Stimulated activated naive CD8-positive, alpha-beta T cell treated with anti-CD3 and anti-CD28 coated beads, Interleukin-15, amount 100 ng/mL, for 72 hours (primary cell): ENCODE data around the gene RHBDF2.
A peak's percentile ranks its signal among the peaks of the same experiment; 100 is the strongest.

ENCODE experiments used
- ATAC-seq: fragments of 150-1000 bp; cut with Tn5 transposase; 2 replicates; pipeline ENCODE4 v1.10.0; 2021; ENCODE audit warnings: mild to moderate bottlenecking, moderate library complexity
- DNase-seq, 2 donors: peaks; one replicate each; pipeline ENCODE4 v3.0.0; 2021 to 2022
- H3K27ac Mint-ChIP-seq, 2 donors: one replicate each; pipeline ENCODE4 v1.8.0; 2022; ENCODE audit warnings: mild to moderate bottlenecking in 2 of 2, mixed read lengths in 2 of 2, moderate library complexity in 2 of 2
- H3K27me3 Mint-ChIP-seq: one replicate; pipeline ENCODE4 v1.8.0; 2022; ENCODE audit warnings: mixed read lengths
- H3K4me1 Mint-ChIP-seq: one replicate; pipeline ENCODE4 v1.8.0; 2022; ENCODE audit warnings: mild to moderate bottlenecking, mixed read lengths
- H3K4me3 Mint-ChIP-seq, 2 donors: one replicate each; pipeline ENCODE4 v1.8.0; 2022; ENCODE audit warnings: mild to moderate bottlenecking in 2 of 2, mixed read lengths in 2 of 2, moderate library complexity in 1 of 2
- H3K9me3 Mint-ChIP-seq, 2 donors: one replicate each; pipeline ENCODE4 v1.8.0; 2022; ENCODE audit warnings: mixed read lengths in 2 of 2

RHBDF2 gene

GRCh38 chr17:76452660-76453430 is 48.4 kb downstream of the RHBDF2 start, which contains the start of gene UBE2O:
Gene UBE2O (minus strand): TSS chr17:76453152. CDS start chr17:76453141, 11 bp downstream.
- Mint-ChIP-seq H3K9me3 (no peaks in the 10 kb centered on the region), H3K27ac (peak within 1 kb of the TSS; percentile 27 to 46), H3K4me3 (peak within 1 kb of the TSS; percentile 68 to 93), H3K4me1 (peaks cover 48% of the 10 kb centered on the region), H3K27me3 (no peaks in the 10 kb centered on the region)
- DNase-seq (peak; percentile 91 to 95), ATAC-seq (peak; percentile 96)

DNA sequence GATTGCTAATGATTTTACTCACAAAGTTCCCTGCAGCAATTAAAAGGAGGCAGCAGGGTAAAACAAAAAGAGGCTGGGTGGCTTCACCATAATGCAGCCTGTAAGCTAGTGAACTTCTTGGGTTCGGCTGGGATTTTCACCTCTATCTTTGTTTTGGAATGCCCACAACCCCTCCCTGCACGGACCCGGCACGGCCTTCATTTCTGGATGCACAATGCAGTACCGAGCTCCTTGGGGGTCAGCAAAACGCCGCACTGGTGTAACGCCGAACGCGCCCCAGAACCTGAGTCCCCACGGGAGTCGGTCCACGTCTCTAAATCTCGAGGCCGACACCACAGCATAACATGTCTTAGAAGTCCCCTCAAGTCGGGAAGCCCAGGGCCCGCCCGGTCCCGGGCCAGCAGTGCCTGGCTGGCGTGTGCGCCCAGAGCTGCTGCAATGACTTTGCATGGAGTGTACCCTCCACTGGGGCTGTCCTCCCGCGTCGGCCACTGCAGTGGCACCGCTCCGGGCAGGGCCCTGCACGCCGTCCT is 49.0 kb downstream of the RHBDF2 start:
- Mint-ChIP-seq H3K4me1 (peaks cover 55% of the 10 kb centered on the region), H3K27me3 (no peaks in the 10 kb centered on the region), H3K4me3 (peak overlapping the region; percentile 68 to 93), H3K9me3 (no peaks in the 10 kb centered on the region), H3K27ac (peak overlapping the region; percentile 27 to 46)
- peak; percentile 57 for ATAC-seq
- DNase-seq = no peak

GRCh38 chr17:76451506-76451905 is 49.7 kb downstream of the RHBDF2 start:
- H3K4me1 Mint-ChIP-seq = peaks cover 62% of the 10 kb centered on the region
- DNase-seq = no peak
- H3K27ac Mint-ChIP-seq = no peak overlapping the region
- no peak for ATAC-seq
- H3K27me3 Mint-ChIP-seq = no peaks in the 10 kb centered on the region
- peak overlapping the region; percentile 68 to 93 for H3K4me3 Mint-ChIP-seq
- H3K9me3 Mint-ChIP-seq = no peaks in the 10 kb centered on the region

DNA sequence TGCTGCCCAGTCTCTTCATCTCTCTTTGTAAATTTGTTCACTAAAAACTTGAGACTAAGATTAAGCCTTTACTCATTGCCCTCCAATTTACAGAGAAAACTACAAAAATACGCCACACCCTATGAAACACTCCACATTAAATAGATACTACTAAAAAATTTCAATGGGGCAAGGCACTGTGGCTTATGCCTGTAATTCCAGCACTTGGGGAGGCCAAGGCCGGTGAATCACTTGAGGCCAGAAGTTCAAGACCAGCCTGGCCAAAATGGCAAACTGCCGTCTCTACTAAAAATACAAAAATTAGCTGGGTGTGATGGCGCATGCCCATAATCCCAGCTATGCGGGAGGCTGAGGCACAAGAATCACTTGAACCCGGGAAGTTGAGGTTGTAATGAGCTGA is 52.1 kb downstream of the RHBDF2 start:
- no peak for DNase-seq
- H3K4me3 Mint-ChIP-seq = no peak overlapping the region
- H3K27ac Mint-ChIP-seq = no peak overlapping the region
- H3K9me3 Mint-ChIP-seq = no peaks in the 10 kb centered on the region
- H3K4me1 Mint-ChIP-seq = peaks cover 86% of the 10 kb centered on the region
- no peak for ATAC-seq
- no peaks in the 10 kb centered on the region for H3K27me3 Mint-ChIP-seq

- H3K27ac Mint-ChIP-seq = peak overlapping the region in 1 of 2 donors; percentile 35
- no peak overlapping the region for H3K4me3 Mint-ChIP-seq
- ATAC-seq (peak; percentile 72), DNase-seq (no peak)
- H3K9me3 Mint-ChIP-seq = no peaks in the 10 kb centered on the region
- peaks cover 92% of the 10 kb centered on the region for H3K4me1 Mint-ChIP-seq
- no peaks in the 10 kb centered on the region for H3K27me3 Mint-ChIP-seq
Measured at GRCh38 chr17:76447931-76448652, 53.1 kb downstream of the RHBDF2 start.

DNA sequence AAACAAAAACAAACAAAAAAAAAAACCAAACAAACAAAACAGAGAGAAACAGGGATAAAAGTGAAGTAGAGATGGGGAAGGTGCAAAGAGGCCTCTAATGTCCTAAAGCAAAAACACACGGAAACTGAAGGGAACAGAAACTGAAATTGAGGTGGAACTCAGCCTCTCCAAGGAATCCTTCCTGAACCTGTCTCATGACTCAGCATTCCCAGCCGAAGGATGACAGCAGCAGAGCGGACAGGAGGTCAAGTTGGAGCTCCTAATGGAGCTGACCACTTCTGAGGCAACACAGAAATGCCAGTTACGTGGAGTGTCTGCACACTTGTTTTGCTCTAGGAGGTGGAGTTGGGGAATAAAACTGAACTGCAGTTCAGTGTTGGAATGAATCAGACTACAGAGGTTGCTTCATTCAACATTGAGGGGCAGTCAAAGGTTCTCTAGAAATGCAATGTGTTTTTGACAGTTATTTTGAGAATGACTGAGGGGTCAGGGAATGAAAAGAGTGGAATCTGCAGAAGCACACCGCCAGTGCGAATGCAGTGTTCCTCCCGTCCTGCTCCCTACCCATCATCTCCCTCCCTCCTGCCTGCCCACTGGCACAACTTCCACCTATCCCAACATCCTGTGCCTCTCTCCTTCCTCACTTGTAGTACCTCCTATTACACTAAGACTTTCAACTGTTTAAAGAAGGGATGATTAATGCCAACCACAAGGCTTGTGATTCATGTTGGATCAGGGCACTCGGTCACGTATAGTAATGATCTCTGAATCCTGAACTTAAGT is 54.6 kb downstream of the RHBDF2 start:
- no peak overlapping the region for H3K4me3 Mint-ChIP-seq
- peaks cover 96% of the 10 kb centered on the region for H3K4me1 Mint-ChIP-seq
- ATAC-seq (peak; percentile 64), DNase-seq (no peak)
- no peaks in the 10 kb centered on the region for H3K9me3 Mint-ChIP-seq
- H3K27me3 Mint-ChIP-seq = no peaks in the 10 kb centered on the region
- H3K27ac Mint-ChIP-seq = peak overlapping the region in 1 of 2 donors; percentile 7

GRCh38 chr17:76445697-76446448 is 55.4 kb downstream of the RHBDF2 start:
- Mint-ChIP-seq H3K27ac (peak overlapping the region; percentile 3 to 7), H3K4me3 (no peak overlapping the region), H3K9me3 (no peaks in the 10 kb centered on the region), H3K4me1 (peaks cover 96% of the 10 kb centered on the region), H3K27me3 (no peaks in the 10 kb centered on the region)
- no peak for DNase-seq
- ATAC-seq = no peak

- no peak for DNase-seq
- Mint-ChIP-seq H3K27me3 (no peaks in the 10 kb centered on the region), H3K4me3 (no peak overlapping the region), H3K27ac (no peak overlapping the region), H3K4me1 (peaks cover 87% of the 10 kb centered on the region), H3K9me3 (no peaks in the 10 kb centered on the region)
- no peak for ATAC-seq
Measured at GRCh38 chr17:76444518-76445311, 56.5 kb downstream of the RHBDF2 start.

- Mint-ChIP-seq H3K4me1 (peaks cover 78% of the 10 kb centered on the region), H3K27ac (peak overlapping the region in 1 of 2 donors; percentile 63), H3K27me3 (no peaks in the 10 kb centered on the region), H3K9me3 (no peaks in the 10 kb centered on the region), H3K4me3 (no peak overlapping the region)
- ATAC-seq (peak; percentile 77), DNase-seq (no peak)
Measured at GRCh38 chr17:76442341-76443338, 58.6 kb downstream of the RHBDF2 start.

DNA sequence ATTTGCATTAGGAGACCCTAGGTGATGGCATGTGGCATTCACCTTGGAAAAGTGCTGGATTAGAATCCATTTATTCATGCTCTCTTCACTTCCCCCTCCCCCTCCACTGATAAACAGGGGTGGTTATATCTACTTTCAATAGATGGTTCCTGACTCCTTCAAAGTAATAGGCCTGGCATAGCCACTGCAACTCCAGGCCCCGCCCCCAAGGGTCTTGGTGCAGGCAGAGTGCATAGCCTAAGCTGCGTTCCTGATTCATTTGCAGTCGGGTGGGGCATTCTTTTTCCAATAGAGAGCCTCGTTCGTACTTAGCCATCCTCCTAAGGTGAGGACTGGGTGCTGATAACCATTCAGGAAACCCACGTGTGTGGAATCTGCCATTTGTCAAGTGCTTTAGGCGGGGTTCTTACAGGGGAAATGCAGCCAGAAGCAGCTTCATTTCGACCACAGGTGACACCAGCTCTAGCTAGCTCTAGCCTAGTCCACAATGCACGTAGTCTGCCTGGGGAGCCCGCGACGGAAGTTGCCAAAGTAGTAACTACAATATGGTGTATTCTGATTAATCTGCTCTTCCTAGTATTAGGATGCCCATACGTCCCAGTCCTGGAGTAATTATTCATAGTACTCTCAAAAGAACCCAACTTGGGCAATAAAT is 59.4 kb downstream of the RHBDF2 start:
- H3K27me3 Mint-ChIP-seq = no peaks in the 10 kb centered on the region
- no peak overlapping the region for H3K27ac Mint-ChIP-seq
- ATAC-seq = no peak
- no peaks in the 10 kb centered on the region for H3K9me3 Mint-ChIP-seq
- H3K4me1 Mint-ChIP-seq = peaks cover 70% of the 10 kb centered on the region
- H3K4me3 Mint-ChIP-seq = no peak overlapping the region
- DNase-seq = no peak

DNA sequence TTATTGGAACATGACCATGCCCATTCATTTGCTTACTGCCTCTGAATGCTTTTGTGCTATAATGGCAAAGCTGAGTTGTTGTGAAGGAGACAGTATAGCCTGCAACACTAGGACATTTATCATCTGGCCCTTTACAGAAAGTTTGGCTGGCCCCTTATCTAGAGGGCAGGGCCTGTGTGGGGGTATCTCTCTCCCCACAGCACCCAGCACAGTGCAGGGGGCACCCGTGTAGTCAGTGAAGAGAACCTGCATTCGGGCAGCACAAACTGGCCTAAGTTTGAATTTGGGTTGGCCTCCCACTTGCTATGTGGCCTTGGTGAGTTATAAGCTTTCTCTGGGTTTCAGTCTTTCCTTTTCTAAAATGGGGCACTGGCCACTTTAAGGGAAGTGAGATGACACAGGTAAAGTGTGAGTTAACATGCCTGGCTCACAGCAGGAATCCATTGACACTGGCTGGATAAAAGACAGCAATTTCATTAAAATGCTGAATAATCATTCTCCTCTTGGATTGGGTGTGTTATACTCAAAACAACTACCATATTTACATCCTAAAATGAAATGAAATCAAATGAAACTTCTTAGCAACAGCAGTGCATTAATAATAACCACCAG is 60.4 kb downstream of the RHBDF2 start:
- H3K4me3 Mint-ChIP-seq = no peak overlapping the region
- no peak for ATAC-seq
- peaks cover 66% of the 10 kb centered on the region for H3K4me1 Mint-ChIP-seq
- no peak for DNase-seq
- H3K9me3 Mint-ChIP-seq = no peaks in the 10 kb centered on the region
- no peaks in the 10 kb centered on the region for H3K27me3 Mint-ChIP-seq
- no peak overlapping the region for H3K27ac Mint-ChIP-seq

DNA sequence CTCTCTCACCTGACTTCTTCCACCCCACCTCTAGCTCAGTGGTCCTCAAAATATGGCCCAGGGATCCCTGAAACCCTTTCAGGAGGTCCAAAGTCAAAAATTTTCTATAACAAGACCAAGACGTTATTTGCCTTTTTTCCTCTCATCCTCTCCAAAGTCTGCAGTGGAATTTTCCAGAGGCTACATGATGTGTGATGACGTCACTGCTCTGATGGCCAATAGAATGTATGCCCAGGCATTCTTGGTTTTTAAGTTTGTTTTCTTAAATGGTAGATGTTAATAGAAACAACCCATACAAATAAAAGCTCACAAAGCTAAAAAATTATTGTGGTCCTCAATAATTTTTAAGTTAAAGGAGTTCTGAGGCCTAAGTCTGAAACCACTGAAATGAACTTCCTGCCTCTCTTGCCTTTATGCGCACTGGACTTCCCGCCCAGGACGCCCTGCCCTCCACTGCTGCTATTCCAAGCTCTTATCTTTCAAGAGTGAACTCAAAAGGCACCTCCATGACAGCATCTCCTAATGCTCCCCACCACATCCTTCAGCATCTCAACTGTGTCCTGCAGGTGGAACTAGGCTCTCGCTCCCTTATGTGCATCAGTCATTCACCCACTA is 61.8 kb downstream of the RHBDF2 start:
- Mint-ChIP-seq H3K27ac (no peak overlapping the region), H3K4me3 (no peak overlapping the region), H3K9me3 (no peaks in the 10 kb centered on the region), H3K4me1 (peaks cover 52% of the 10 kb centered on the region), H3K27me3 (no peaks in the 10 kb centered on the region)
- ATAC-seq (no peak), DNase-seq (no peak)
